AG10803 (cell line): ENCODE results near the gene NFILZ.

Source experiments
- DNase-seq: peaks from one replicate; pipeline ENCODE4 v3.0.0; 2010; ENCODE audit warnings: low read depth
- H3K4me3 ChIP-seq: 2 replicates; pipeline ENCODE4 v1.5.1; 2011; ENCODE audit warnings: mild to moderate bottlenecking, low read length, control low read depth
- CTCF ChIP-seq: conservative IDR thresholded peaks from 2 replicates; pipeline ENCODE4 v1.5.1; 2011; ENCODE audit warnings: mild to moderate bottlenecking, low read length, control low read depth, inconsistent platforms

Gene NFILZ

DNA sequence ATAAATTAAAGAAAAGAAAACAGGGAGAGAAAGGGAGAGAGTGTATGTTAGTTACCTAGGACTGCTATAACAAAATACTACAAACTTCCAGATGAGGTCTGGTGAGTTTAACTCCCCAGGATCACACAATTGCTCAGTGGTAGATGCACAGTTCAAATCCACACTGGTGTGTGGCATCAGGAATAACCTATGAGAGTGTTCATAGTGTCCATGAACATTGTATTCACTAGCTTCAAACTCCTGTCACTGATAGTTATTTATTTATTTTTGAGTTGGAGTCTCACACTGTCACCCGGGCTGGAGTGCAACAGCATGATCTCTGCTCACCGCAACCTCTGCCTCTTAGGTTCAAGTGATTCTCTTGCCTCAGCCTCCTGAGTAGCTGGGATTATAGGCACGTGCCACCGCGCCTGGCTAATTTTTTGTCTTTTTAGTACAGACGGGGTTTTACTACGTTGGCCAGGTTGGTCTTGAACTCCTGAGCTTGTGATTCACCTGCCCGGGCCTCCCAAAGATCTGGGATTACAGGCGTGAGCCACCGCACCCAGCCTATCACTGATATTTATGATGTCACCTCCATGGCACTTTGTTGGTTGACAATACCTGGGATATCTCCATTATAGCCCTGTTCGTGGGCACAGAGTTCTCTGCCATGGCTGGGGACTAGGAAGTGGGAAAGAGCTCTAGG, at the start of gene NFILZ:
Gene NFILZ (plus strand): TSS at position 638 of the 688 bp plus-strand sequence. CDS start 46,133 bp downstream, outside the sequence.
- no peak for DNase-seq
- TF ChIP-seq CTCF: no peak

DNA sequence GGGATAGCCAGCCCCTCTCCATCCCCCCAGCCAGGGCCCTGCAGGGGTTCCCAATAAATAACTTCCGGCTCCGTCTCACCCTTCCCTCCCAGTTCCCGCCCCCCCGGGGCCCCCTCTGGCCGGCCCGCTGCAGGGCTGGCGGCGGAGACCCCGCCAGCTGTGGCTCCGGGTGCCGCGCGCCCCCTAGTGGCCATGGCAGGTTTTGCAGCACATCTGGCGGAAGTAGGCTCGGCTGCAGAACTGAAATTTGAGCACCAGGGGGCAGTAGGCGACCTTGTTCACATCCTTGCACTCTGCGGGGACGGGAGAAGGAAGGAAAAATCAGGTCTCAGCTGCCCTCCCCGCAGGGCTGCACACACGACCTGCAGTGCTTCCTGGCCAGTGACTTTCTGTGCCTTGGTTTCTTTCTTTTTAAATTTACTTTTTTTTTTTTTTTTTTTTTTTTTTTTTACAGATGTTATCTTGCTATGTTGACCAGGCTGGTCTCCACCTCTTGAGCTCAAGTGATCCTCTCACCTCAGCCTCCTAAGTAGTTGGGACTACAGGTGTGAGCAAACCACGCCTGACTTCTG, 49.6 kb upstream of the NFILZ start:
- TF ChIP-seq CTCF: peak; percentile 85
- H3K4me3 ChIP-seq: no peak overlapping the region
- DNase-seq: peak; percentile 64

More for the DNA sequence above, at the start of gene NFILZ:
- no peak within 1 kb of the TSS for H3K4me3 ChIP-seq

DNA sequence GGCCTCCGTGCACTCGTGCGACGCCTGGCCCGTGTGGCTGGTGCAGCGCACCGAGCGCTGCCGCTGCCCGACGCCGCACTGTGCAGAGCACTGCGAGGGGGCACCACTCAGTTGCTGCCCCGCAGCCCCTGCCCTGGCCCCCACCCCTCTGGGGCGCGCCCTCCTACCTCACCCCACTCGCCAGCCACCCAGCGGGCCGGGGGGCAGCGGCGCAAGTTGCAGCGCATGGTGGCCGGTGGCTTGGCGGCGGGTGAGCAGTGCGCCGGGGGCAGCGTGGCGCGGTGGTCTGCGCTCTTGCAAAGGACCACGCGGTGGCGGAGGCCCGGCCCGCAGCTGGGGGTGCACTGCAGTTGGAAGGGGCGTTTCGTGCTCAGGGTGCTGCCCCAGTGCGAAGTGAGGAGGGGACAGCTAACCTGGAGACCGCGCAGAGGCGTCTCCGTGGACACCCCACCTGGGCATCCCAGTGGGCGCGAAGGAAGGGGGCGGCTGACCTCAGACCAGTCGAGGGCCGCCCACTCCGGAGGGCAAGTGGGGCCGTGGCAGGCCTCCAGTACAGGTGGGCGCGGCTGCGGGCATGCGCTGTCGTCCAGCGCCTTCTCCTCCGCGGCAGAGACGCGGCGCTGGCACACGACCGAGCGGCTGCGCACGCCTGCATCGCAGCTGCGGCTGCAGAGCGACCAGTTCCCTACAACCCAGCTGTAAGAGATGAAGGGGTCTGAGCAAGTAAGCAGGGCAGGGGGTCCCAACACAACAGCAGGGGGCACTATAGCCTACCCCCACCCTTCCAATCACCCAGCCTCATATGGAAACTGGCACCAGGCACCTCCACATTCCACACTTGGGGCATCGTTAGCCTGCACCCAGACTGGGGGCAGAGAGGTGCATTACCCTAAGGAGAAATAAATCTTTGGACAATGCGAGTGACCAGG, 45.2 kb upstream of the NFILZ start:
- TF ChIP-seq CTCF: no peak
- DNase-seq: no peak
- no peak overlapping the region for H3K4me3 ChIP-seq

- DNase-seq: peak; percentile 22
- TF ChIP-seq CTCF: peak; percentile 57
- no peak overlapping the region for H3K4me3 ChIP-seq
Observed at GRCh38 chr19:8585894-8586750, 44.3 kb upstream of the NFILZ start.

DNA sequence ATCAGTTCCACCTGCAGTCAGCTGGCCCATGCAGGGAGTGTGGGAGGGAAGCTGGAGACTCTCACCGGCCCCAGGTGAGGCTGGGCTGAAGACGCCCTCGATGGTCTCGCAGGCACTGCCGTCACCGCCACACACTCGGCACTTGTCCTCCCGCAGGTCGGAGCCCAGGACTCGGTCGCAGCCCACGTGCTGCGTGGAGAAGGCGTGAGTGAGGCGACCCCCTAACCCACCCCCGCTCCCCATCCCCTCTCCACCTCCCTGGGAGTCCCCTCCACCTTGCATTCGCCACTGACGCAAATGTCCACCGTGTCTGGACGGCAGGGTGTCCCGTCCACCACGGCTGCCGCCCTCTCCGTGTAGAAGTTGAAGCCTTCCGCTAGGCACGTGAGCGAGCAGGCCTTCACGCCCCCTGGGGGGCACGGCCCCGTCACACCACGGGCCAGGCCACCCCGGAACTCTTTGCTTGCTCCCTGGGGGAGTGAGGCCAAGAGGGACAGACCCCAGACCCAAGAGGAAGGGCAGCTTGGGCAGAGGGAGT, 41.2 kb upstream of the NFILZ start:
- no peak for DNase-seq
- H3K4me3 ChIP-seq: no peak overlapping the region
- TF ChIP-seq CTCF: no peak

DNA sequence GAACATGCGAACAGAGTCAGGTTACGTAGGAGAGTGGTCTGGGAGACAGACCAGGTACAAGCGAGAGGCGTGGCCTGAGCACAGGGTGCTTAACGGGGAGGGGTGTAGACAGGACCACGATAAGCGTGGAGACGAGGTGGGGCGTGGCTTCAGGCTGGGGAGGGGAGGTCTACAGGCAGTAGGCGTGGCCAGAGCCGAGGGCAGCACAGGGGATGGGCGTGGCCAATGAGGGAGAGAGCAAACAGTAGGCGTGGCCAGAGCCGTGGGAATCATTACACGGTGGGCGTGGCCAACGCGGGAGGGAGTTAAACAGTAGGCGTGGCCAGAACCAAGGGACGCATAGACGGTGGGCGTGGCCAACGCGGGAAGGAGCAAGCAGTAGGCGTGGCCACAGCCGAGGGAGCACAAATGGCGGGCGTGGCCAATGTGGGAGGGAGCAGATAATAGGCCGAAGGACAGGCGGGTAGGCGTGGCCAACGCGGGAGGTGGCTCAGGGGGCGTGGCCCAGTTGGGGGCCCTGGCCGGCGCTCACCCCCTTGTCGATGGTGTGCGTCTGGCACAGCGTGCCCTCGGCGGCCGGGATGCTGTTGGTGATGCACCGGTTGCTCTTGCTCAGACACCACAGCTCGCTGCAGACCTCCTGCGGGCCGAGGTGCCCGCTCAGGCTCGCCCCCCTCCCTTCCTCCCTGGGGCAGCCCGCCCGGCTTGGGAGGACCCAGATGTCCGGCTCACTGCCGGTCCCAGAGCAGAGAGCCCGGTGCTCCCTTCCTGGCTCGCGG, 38.0 kb upstream of the NFILZ start:
- TF ChIP-seq CTCF: no peak
- H3K4me3 ChIP-seq: peak overlapping the region; percentile 53
- peak; percentile 88 for DNase-seq
